ENCODE data around the gene DCK. TPM values are rescaled to one million over a fixed set of nuclear protein-coding genes. Genes with fewer than 3 reads are reported as not detected.

Gene DCK
- total RNA-seq (10 to 100 TPM; 61.9 to 65.4 TPM), polyA plus RNA-seq (100 to 1,000 TPM in 1 of 3 donors, 10 to 100 TPM in 2; 83.8 to 100 (median 93.1) TPM), total RNA-seq (23.0 to 66.1 (median 32.6) reads per million in 6 experiments)

GRCh38 chr4:70993181-70994068, at the start of gene DCK:
TSS of gene DCK (plus strand) at chr4:70993649. CDS start at chr4:70993836, 187 bp downstream.
- H3K4me3 Mint-ChIP-seq: peak within 1 kb of the TSS; percentile 90 to 98 (median 94)
- peaks cover 22 to 48% (median 44%) of the 10 kb centered on the region in 4 donors for H3K4me1 Mint-ChIP-seq
- POLR2A ChIA-PET: interaction anchor here (0.6 to 7.6 kb wide), 11 partner anchors 8 to 290 kb away, joined by 3 to 84 read pairs (median 3); partner anchors contain the start of gene GRSF1
- no peaks in the 10 kb centered on the region for H3K27me3 Mint-ChIP-seq
- peak; percentile 71 to 86 (median 82) for DNase-seq
- H3K9me3 Mint-ChIP-seq: no peaks in the 10 kb centered on the region
- H3K36me3 Mint-ChIP-seq: peaks cover 0 to 6% (median 0%) of the 10 kb centered on the region in 3 donors
- peak within 1 kb of the TSS; percentile 89 to 99 (median 94) for H3K27ac Mint-ChIP-seq
- ATAC-seq: peak; percentile 82 to 85

GRCh38 chr4:70945046-70945445, 48.4 kb upstream of the DCK start:
- POLR2A ChIA-PET: no interaction called here
- peaks cover 0 to 1% (median 0%) of the 10 kb centered on the region in 9 donors for H3K9me3 Mint-ChIP-seq
- DNase-seq (no peak), ATAC-seq (no peak)
- peaks cover 8 to 51% (median 28%) of the 10 kb centered on the region in 4 donors for H3K4me1 Mint-ChIP-seq
- H3K36me3 Mint-ChIP-seq: peaks cover 0 to 21% (median 11%) of the 10 kb centered on the region in 3 donors
- no peaks in the 10 kb centered on the region for H3K27me3 Mint-ChIP-seq
- peak overlapping the region in 2 of 10 donors; percentile 35 to 59 for H3K27ac Mint-ChIP-seq
- H3K4me3 Mint-ChIP-seq: no peak overlapping the region

- POLR2A ChIA-PET: interaction anchor here (0.7 kb wide), 1 partner anchor 48 kb away, joined by 3 read pairs; the partner anchor contains the start of gene DCK
- Mint-ChIP-seq H3K4me1 (peaks cover 7 to 51% (median 26%) of the 10 kb centered on the region in 4 donors), H3K27ac (peak overlapping the region in 3 of 10 donors; percentile 10 to 59 (median 35)), H3K9me3 (peaks cover 0 to 1% (median 0%) of the 10 kb centered on the region in 9 donors), H3K4me3 (no peak overlapping the region), H3K27me3 (no peaks in the 10 kb centered on the region), H3K36me3 (peaks cover 0 to 19% (median 10%) of the 10 kb centered on the region in 3 donors)
- ATAC-seq (no peak), DNase-seq (no peak)
These were observed 47.9 kb upstream of the DCK start for GRCh38 chr4:70945452-70946055.

- Mint-ChIP-seq H3K4me3 (no peak overlapping the region), H3K4me1 (peaks cover 7 to 51% (median 27%) of the 10 kb centered on the region in 4 donors), H3K27me3 (no peaks in the 10 kb centered on the region), H3K36me3 (peaks cover 0 to 12% (median 7%) of the 10 kb centered on the region in 3 donors), H3K27ac (no peak overlapping the region), H3K9me3 (no peaks in the 10 kb centered on the region)
- DNase-seq: no peak
- ATAC-seq: no peak
- POLR2A ChIA-PET: no interaction called here
These were observed 46.5 kb upstream of the DCK start for GRCh38 chr4:70946939-70947338.

GRCh38 chr4:70948665-70949260, 44.7 kb upstream of the DCK start:
- no peak overlapping the region for H3K4me3 Mint-ChIP-seq
- POLR2A ChIA-PET: no interaction called here
- DNase-seq (no peak), ATAC-seq (no peak)
- no peaks in the 10 kb centered on the region for H3K27me3 Mint-ChIP-seq
- peak overlapping the region in 3 of 10 donors; percentile 19 to 69 (median 27) for H3K27ac Mint-ChIP-seq
- no peaks in the 10 kb centered on the region for H3K9me3 Mint-ChIP-seq
- H3K36me3 Mint-ChIP-seq: peaks cover 0 to 9% (median 0%) of the 10 kb centered on the region in 3 donors
- H3K4me1 Mint-ChIP-seq: peaks cover 7 to 45% (median 27%) of the 10 kb centered on the region in 4 donors

GRCh38 chr4:70954032-70954431, 39.4 kb upstream of the DCK start:
- Mint-ChIP-seq H3K9me3 (no peaks in the 10 kb centered on the region), H3K4me3 (no peak overlapping the region), H3K27me3 (no peaks in the 10 kb centered on the region), H3K4me1 (peaks cover 5 to 18% (median 11%) of the 10 kb centered on the region in 4 donors), H3K27ac (no peak overlapping the region), H3K36me3 (peaks cover 0 to 5% (median 2%) of the 10 kb centered on the region in 3 donors)
- ATAC-seq (no peak), DNase-seq (no peak)
- POLR2A ChIA-PET: no interaction called here

- Mint-ChIP-seq H3K4me1 (peaks cover 0 to 10% (median 6%) of the 10 kb centered on the region in 4 donors), H3K9me3 (no peaks in the 10 kb centered on the region), H3K27me3 (no peaks in the 10 kb centered on the region), H3K36me3 (peaks cover 0 to 13% (median 6%) of the 10 kb centered on the region in 3 donors), H3K27ac (peak overlapping the region in 4 of 10 donors; percentile 1 to 72 (median 28)), H3K4me3 (no peak overlapping the region)
- ATAC-seq (no peak), DNase-seq (no peak)
- POLR2A ChIA-PET: interaction anchor here (0.5 kb wide), 1 partner anchor 9 kb away, joined by 4 read pairs; no protein-coding TSS in a partner anchor
These were observed 36.8 kb upstream of the DCK start for GRCh38 chr4:70956549-70957210.

GRCh38 chr4:70958681-70959080, 34.8 kb upstream of the DCK start:
- DNase-seq (no peak), ATAC-seq (no peak)
- peaks cover 0 to 8% (median 4%) of the 10 kb centered on the region in 4 donors for H3K4me1 Mint-ChIP-seq
- peaks cover 0 to 20% (median 6%) of the 10 kb centered on the region in 3 donors for H3K36me3 Mint-ChIP-seq
- H3K27ac Mint-ChIP-seq: no peak overlapping the region
- H3K4me3 Mint-ChIP-seq: no peak overlapping the region
- no peaks in the 10 kb centered on the region for H3K27me3 Mint-ChIP-seq
- POLR2A ChIA-PET: no interaction called here
- H3K9me3 Mint-ChIP-seq: no peaks in the 10 kb centered on the region

GRCh38 chr4:70969076-70969475, 24.4 kb upstream of the DCK start:
- POLR2A ChIA-PET: no interaction called here
- ATAC-seq: no peak
- peaks cover 0 to 21% (median 0%) of the 10 kb centered on the region in 3 donors for H3K36me3 Mint-ChIP-seq
- no peaks in the 10 kb centered on the region for H3K9me3 Mint-ChIP-seq
- peaks cover 4 to 21% (median 18%) of the 10 kb centered on the region in 4 donors for H3K4me1 Mint-ChIP-seq
- H3K27ac Mint-ChIP-seq: peak overlapping the region in 4 of 10 donors; percentile 14 to 65 (median 34)
- H3K4me3 Mint-ChIP-seq: no peak overlapping the region
- no peaks in the 10 kb centered on the region for H3K27me3 Mint-ChIP-seq
- DNase-seq: no peak

GRCh38 chr4:70976252-70976651, 17.2 kb upstream of the DCK start:
- H3K9me3 Mint-ChIP-seq: no peaks in the 10 kb centered on the region
- POLR2A ChIA-PET: no interaction called here
- ATAC-seq: no peak
- H3K27me3 Mint-ChIP-seq: no peaks in the 10 kb centered on the region
- no peak overlapping the region for H3K27ac Mint-ChIP-seq
- peaks cover 0 to 14% (median 5%) of the 10 kb centered on the region in 4 donors for H3K4me1 Mint-ChIP-seq
- no peak for DNase-seq
- H3K36me3 Mint-ChIP-seq: peaks cover 0 to 49% (median 5%) of the 10 kb centered on the region in 3 donors
- no peak overlapping the region for H3K4me3 Mint-ChIP-seq

- H3K36me3 Mint-ChIP-seq: peaks cover 0 to 44% (median 5%) of the 10 kb centered on the region in 3 donors
- no peak overlapping the region for H3K4me3 Mint-ChIP-seq
- H3K9me3 Mint-ChIP-seq: no peaks in the 10 kb centered on the region
- H3K27ac Mint-ChIP-seq: no peak overlapping the region
- no peaks in the 10 kb centered on the region for H3K27me3 Mint-ChIP-seq
- H3K4me1 Mint-ChIP-seq: peaks cover 0 to 10% (median 0%) of the 10 kb centered on the region in 4 donors
- POLR2A ChIA-PET: no interaction called here
- DNase-seq: no peak
- ATAC-seq: no peak
These were observed 13.9 kb upstream of the DCK start for GRCh38 chr4:70979445-70980008.

GRCh38 chr4:70980196-70980595, 13.3 kb upstream of the DCK start:
- no peak for ATAC-seq
- Mint-ChIP-seq H3K4me1 (peaks cover 0 to 10% (median 0%) of the 10 kb centered on the region in 4 donors), H3K9me3 (no peaks in the 10 kb centered on the region), H3K36me3 (peaks cover 0 to 38% (median 3%) of the 10 kb centered on the region in 3 donors), H3K27me3 (no peaks in the 10 kb centered on the region), H3K4me3 (no peak overlapping the region), H3K27ac (peak overlapping the region in 1 of 10 donors; percentile 28)
- POLR2A ChIA-PET: no interaction called here
- no peak for DNase-seq

Data from naive thymus-derived CD8-positive, alpha-beta T cell (primary cell).